Measurements from ENCODE around the gene RGS10.
"Not testable (repeated sequence)": the region's sequence is repeated elsewhere in the genome, so short reads cannot be mapped to it uniquely, and the experiment has no call there.

RGS10 gene

GRCh38 chr10:119538632-119539358 lies 3.7 kb downstream of the RGS10 start:
- DNase-seq (ENCODE audit: low read depth): peak; percentile 67

- no peak for DNase-seq (ENCODE audit: low read depth)
Measured at GRCh38 chr10:119537953-119538630, 4.4 kb downstream of the RGS10 start.

- no peak for DNase-seq (ENCODE audit: low read depth)
Measured at GRCh38 chr10:119536508-119537025, 6.0 kb downstream of the RGS10 start.

GRCh38 chr10:119535837-119536507 lies 6.5 kb downstream of the RGS10 start:
- no peak for DNase-seq (ENCODE audit: low read depth)

- no peak for DNase-seq (ENCODE audit: low read depth)
Measured at GRCh38 chr10:119535305-119535704, 7.2 kb downstream of the RGS10 start.

- DNase-seq (ENCODE audit: low read depth): no peak
Measured at GRCh38 chr10:119533473-119533872, 9.0 kb downstream of the RGS10 start.

- DNase-seq (ENCODE audit: low read depth): not testable (repeated sequence)
Measured at GRCh38 chr10:119532791-119533190, 9.7 kb downstream of the RGS10 start.

GRCh38 chr10:119532251-119532650 lies 10.3 kb downstream of the RGS10 start:
- not testable (repeated sequence) for DNase-seq (ENCODE audit: low read depth)

GRCh38 chr10:119531067-119531466 lies 11.5 kb downstream of the RGS10 start:
- no peak for DNase-seq (ENCODE audit: low read depth)

GRCh38 chr10:119528663-119529237 lies 13.8 kb downstream of the RGS10 start:
- peak; percentile 75 for DNase-seq (ENCODE audit: low read depth)

- DNase-seq (ENCODE audit: low read depth): no peak
Measured at GRCh38 chr10:119526621-119527592, 15.6 kb downstream of the RGS10 start.

- no peak for DNase-seq (ENCODE audit: low read depth)
Measured at GRCh38 chr10:119526149-119526548, 16.4 kb downstream of the RGS10 start.

- no peak for DNase-seq (ENCODE audit: low read depth)
Measured at GRCh38 chr10:119525116-119525515, 17.4 kb downstream of the RGS10 start.

GRCh38 chr10:119524720-119525070 lies 17.8 kb downstream of the RGS10 start:
- no peak for DNase-seq (ENCODE audit: low read depth)

- DNase-seq (ENCODE audit: low read depth): no peak
Measured at GRCh38 chr10:119523895-119524719, 18.4 kb downstream of the RGS10 start.

- DNase-seq (ENCODE audit: low read depth): peak; percentile 44
Measured at GRCh38 chr10:119522747-119523426, 19.6 kb downstream of the RGS10 start.

GRCh38 chr10:119521443-119522204 lies 20.9 kb downstream of the RGS10 start:
- DNase-seq (ENCODE audit: low read depth): peak; percentile 95

- no peak for DNase-seq (ENCODE audit: low read depth)
Measured at GRCh38 chr10:119520283-119520682, 22.2 kb downstream of the RGS10 start.

- DNase-seq (ENCODE audit: low read depth): no peak
Measured at GRCh38 chr10:119518936-119519335, 23.6 kb downstream of the RGS10 start.
